ENCODE results near the gene WDFY2.

DNA sequence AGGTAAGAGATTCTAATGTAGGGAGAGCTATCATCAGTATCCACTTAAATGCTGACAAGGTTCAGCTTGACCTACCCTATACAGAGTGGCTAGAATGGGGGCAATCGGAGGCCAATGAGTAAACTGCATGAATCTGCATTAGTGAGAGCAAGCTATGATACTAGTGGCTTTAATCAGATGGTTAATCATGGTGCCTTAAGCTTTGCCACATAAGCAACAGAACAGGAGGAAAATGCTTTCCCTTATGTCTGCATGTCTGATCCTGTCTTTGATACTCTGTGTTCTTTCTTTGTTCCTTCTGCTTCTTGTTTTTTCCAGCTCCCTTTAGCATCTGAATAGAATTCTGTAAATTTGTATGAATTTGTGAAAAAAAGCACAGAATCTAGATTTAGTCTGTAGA, 91.1 kb downstream of the WDFY2 start:
- TF ChIP-seq, protein P1, sequence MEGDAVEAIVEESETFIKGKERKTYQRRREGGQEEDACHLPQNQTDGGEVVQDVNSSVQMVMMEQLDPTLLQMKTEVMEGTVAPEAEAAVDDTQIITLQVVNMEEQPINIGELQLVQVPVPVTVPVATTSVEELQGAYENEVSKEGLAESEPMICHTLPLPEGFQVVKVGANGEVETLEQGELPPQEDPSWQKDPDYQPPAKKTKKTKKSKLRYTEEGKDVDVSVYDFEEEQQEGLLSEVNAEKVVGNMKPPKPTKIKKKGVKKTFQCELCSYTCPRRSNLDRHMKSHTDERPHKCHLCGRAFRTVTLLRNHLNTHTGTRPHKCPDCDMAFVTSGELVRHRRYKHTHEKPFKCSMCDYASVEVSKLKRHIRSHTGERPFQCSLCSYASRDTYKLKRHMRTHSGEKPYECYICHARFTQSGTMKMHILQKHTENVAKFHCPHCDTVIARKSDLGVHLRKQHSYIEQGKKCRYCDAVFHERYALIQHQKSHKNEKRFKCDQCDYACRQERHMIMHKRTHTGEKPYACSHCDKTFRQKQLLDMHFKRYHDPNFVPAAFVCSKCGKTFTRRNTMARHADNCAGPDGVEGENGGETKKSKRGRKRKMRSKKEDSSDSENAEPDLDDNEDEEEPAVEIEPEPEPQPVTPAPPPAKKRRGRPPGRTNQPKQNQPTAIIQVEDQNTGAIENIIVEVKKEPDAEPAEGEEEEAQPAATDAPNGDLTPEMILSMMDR (IDR thresholded peaks at IDR 0.05) = no peak
- no peak for TF ChIP-seq POLR2A (IDR thresholded peaks at IDR 0.05)
